ENCODE data around the gene FADS3. TPM values are rescaled to one million over a fixed set of nuclear protein-coding genes. Genes with fewer than 3 reads are reported as not detected.

Gene FADS3
- total RNA-seq, 3 donors from 2014 or later (not counting 1 experiment from before 2014, with no cell fraction given), result 10.8 to 17.8 (median 11.5) TPM

DNA sequence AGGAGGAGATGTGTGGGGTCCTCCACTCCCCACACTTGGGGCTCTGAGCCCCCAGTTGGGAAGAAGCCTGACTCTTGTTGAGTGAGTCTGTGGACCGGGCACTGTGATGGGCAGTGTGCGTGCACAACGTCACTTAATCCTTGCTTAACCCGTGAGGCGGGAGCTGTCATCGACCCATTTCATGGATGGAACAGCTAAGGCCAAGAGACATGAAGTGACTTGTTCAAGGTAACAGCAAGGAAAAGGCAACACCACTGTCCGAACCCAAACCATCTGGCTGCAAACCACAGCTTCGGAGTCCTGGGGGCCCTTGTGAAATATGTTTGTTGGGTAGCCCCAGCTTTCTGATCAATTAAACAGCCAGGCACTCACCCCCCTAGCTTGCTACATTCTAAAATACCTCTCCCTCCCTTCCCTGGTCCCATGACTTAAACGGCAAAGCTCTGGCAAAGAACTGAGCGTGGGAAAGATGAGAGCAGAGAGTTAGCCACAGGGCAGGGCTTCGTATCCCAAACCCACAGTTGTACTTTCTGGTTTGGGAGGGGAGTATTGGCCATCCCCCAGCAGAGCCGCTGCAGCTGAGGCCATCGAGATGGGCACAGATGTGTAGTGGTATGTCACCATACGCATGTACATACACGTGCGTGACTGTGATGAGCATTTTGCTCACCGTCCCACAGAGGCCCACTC lies 37.0 kb downstream of the FADS3 start:
- Mint-ChIP-seq H3K4me1 (no peaks in the 10 kb centered on the region), H3K27ac (no peak overlapping the region), H3K36me3 (no peaks in the 10 kb centered on the region), H3K27me3 (ENCODE audit: low read depth in 2 of 2) (no peaks in the 10 kb centered on the region), H3K4me3 (no peak overlapping the region), H3K9me3 (no peaks in the 10 kb centered on the region)
- H3K4me3 ChIP-seq (ENCODE audit: low read length), result no peak overlapping the region
- 95% methylated on average over 17 of the region's 17 CpGs for WGBS (ENCODE audit: insufficient coverage)
- no peaks in the 10 kb centered on the region for H3K27me3 ChIP-seq (ENCODE audit: control insufficient read depth, insufficient read depth, low read length)
- H3K9me3 ChIP-seq (ENCODE audit: control insufficient read depth, insufficient read depth, low read length), result no peaks in the 10 kb centered on the region
- DNase-seq, result no peak
- no peak overlapping the region for H3K27ac ChIP-seq (ENCODE audit: low read length)
- no peak for ATAC-seq
- intact Hi-C loops (cut with micrococcal nuclease), result no loop called here
- TF ChIP-seq, protein P1, sequence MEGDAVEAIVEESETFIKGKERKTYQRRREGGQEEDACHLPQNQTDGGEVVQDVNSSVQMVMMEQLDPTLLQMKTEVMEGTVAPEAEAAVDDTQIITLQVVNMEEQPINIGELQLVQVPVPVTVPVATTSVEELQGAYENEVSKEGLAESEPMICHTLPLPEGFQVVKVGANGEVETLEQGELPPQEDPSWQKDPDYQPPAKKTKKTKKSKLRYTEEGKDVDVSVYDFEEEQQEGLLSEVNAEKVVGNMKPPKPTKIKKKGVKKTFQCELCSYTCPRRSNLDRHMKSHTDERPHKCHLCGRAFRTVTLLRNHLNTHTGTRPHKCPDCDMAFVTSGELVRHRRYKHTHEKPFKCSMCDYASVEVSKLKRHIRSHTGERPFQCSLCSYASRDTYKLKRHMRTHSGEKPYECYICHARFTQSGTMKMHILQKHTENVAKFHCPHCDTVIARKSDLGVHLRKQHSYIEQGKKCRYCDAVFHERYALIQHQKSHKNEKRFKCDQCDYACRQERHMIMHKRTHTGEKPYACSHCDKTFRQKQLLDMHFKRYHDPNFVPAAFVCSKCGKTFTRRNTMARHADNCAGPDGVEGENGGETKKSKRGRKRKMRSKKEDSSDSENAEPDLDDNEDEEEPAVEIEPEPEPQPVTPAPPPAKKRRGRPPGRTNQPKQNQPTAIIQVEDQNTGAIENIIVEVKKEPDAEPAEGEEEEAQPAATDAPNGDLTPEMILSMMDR (IDR thresholded peaks at IDR 0.05), result no peak
- H3K4me1 ChIP-seq (ENCODE audit: control insufficient read depth, insufficient read depth, low read length), result no peaks in the 10 kb centered on the region
- H3K36me3 ChIP-seq (ENCODE audit: control insufficient read depth, insufficient read depth, low read length), result peaks cover 2% of the 10 kb centered on the region

DNA sequence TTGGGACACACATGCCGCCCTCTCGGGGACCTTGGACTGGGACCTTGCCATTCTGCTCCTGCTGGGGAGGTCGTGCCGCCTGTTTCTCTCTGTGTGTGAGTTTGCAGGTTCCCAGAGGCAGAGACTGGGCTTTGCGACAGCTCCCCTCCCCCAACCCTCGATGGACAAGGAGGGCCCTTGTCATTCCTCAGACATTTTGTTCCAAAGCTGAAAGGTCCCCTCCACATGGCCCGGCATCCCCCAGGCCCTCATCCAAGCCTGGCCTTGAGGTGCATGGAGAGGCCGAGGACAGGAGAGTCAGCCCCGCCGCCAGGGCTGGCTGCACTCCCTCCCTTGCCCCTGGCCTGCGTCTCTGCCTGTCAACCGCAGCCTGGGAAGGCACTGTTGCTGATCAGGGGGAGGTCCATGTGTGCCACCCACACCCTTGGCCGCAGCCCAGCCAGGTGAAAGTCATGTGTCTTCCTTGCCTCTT lies 37.6 kb downstream of the FADS3 start:
- no peaks in the 10 kb centered on the region for H3K9me3 Mint-ChIP-seq
- TF ChIP-seq, protein P1 (IDR thresholded peaks at IDR 0.05), result no peak
- H3K27ac ChIP-seq (ENCODE audit: low read length), result no peak overlapping the region
- no peaks in the 10 kb centered on the region for H3K36me3 Mint-ChIP-seq
- no peaks in the 10 kb centered on the region for H3K27me3 ChIP-seq (ENCODE audit: control insufficient read depth, insufficient read depth, low read length)
- DNase-seq (no peak), ATAC-seq (no peak)
- no peak overlapping the region for H3K27ac Mint-ChIP-seq
- no peaks in the 10 kb centered on the region for H3K4me1 ChIP-seq (ENCODE audit: control insufficient read depth, insufficient read depth, low read length)
- H3K4me3 Mint-ChIP-seq, result no peak overlapping the region
- intact Hi-C loops (cut with micrococcal nuclease), result no loop called here
- H3K4me1 Mint-ChIP-seq, result no peaks in the 10 kb centered on the region
- no peak overlapping the region for H3K4me3 ChIP-seq (ENCODE audit: low read length)
- H3K27me3 Mint-ChIP-seq (ENCODE audit: low read depth in 2 of 2), result no peaks in the 10 kb centered on the region
- no peaks in the 10 kb centered on the region for H3K9me3 ChIP-seq (ENCODE audit: control insufficient read depth, insufficient read depth, low read length)
- peaks cover 2% of the 10 kb centered on the region for H3K36me3 ChIP-seq (ENCODE audit: control insufficient read depth, insufficient read depth, low read length)
- WGBS (ENCODE audit: insufficient coverage), result 97% methylated on average over 13 of the region's 13 CpGs

DNA sequence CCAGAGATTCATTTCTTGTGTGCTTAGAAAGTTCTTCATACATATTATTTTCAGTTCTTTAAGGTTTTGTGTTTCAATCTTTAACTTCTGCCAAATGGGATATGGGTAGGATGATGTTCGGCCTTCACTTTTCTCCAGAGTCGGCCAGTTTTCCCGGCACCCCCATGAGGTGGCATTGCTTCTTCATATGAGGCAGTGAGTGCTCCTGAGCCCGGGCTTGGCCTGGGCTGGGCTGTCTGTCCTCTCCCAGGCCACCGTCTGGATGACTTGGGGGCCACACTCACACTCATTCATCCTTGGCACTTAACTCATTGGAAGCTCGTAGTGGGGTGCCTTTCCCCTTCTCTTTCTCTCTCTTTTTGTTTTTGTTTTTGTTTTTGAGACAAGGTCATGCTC lies 39.4 kb downstream of the FADS3 start:
- no peak overlapping the region for H3K4me3 Mint-ChIP-seq
- DNase-seq (no peak), ATAC-seq (no peak)
- H3K9me3 ChIP-seq (ENCODE audit: control insufficient read depth, insufficient read depth, low read length), result no peaks in the 10 kb centered on the region
- no peak overlapping the region for H3K27ac ChIP-seq (ENCODE audit: low read length)
- H3K27me3 ChIP-seq (ENCODE audit: control insufficient read depth, insufficient read depth, low read length), result no peaks in the 10 kb centered on the region
- H3K4me1 ChIP-seq (ENCODE audit: control insufficient read depth, insufficient read depth, low read length), result no peaks in the 10 kb centered on the region
- no peaks in the 10 kb centered on the region for H3K4me1 Mint-ChIP-seq
- TF ChIP-seq, protein P1 (IDR thresholded peaks at IDR 0.05), result no peak
- H3K36me3 ChIP-seq (ENCODE audit: control insufficient read depth, insufficient read depth, low read length), result peaks cover 5% of the 10 kb centered on the region
- WGBS (ENCODE audit: insufficient coverage), result 90% methylated on average over 6 of the region's 6 CpGs
- no peak overlapping the region for H3K4me3 ChIP-seq (ENCODE audit: low read length)
- H3K9me3 Mint-ChIP-seq, result no peaks in the 10 kb centered on the region
- intact Hi-C loops (cut with micrococcal nuclease), result no loop called here
- H3K36me3 Mint-ChIP-seq, result peaks cover 6% of the 10 kb centered on the region
- H3K27ac Mint-ChIP-seq, result no peak overlapping the region
- H3K27me3 Mint-ChIP-seq (ENCODE audit: low read depth in 2 of 2), result no peaks in the 10 kb centered on the region
